GM19025 (cell line): ENCODE results near the gene TAS2R4.
A peak's percentile ranks its signal among the peaks of the same experiment; 100 is the strongest.
"Not testable (repeated sequence)": the region's sequence is repeated elsewhere in the genome, so short reads cannot be mapped to it uniquely, and the experiment has no call there.

Source experiments
- ATAC-seq: cut with Tn5 transposase; IDR thresholded peaks from one replicate; pipeline ENCODE4 v1.9.1; 2021; ENCODE audit warnings: mild to moderate bottlenecking, low read depth, moderate library complexity; ENCODE audit not compliant: unreplicated experiment

Gene TAS2R4

GRCh38 chr7:141776374-141776773 lies at the start of gene TAS2R4:
Gene TAS2R4 (plus strand): TSS chr7:141776674. CDS start chr7:141778489, 1,815 bp downstream.
- ATAC-seq, result no peak

- no peak for ATAC-seq
Measured at GRCh38 chr7:141729020-141729419, 47.5 kb upstream of the TAS2R4 start.

GRCh38 chr7:141731476-141732149 lies 44.9 kb upstream of the TAS2R4 start:
- no peak for ATAC-seq

GRCh38 chr7:141737118-141737835 lies 39.2 kb upstream of the TAS2R4 start:
- no peak for ATAC-seq

GRCh38 chr7:141737836-141738591 lies 38.5 kb upstream of the TAS2R4 start, which contains the start of gene SSBP1:
Gene SSBP1 (plus strand): TSS chr7:141738358. CDS start chr7:141739167, 809 bp downstream.
- peak; percentile 82 for ATAC-seq

GRCh38 chr7:141738592-141739013 lies 37.9 kb upstream of the TAS2R4 start:
- ATAC-seq, result no peak

- ATAC-seq, result no peak
Measured at GRCh38 chr7:141739250-141739649, 37.2 kb upstream of the TAS2R4 start.

GRCh38 chr7:141742229-141742628 lies 34.2 kb upstream of the TAS2R4 start:
- no peak for ATAC-seq

- ATAC-seq, result no peak
Measured at GRCh38 chr7:141744131-141744530, 32.3 kb upstream of the TAS2R4 start.

GRCh38 chr7:141748396-141748795 lies 28.1 kb upstream of the TAS2R4 start:
- ATAC-seq, result no peak

- not testable (repeated sequence) for ATAC-seq
Measured at GRCh38 chr7:141751904-141752303, 24.6 kb upstream of the TAS2R4 start.

GRCh38 chr7:141752634-141753033 lies 23.8 kb upstream of the TAS2R4 start:
- ATAC-seq, result no peak

- ATAC-seq, result no peak
Measured at GRCh38 chr7:141754939-141755338, 21.5 kb upstream of the TAS2R4 start.

- no peak for ATAC-seq
Measured at GRCh38 chr7:141763797-141764196, 12.7 kb upstream of the TAS2R4 start, which contains the start of gene TAS2R3. Gene TAS2R3 (plus strand): TSS chr7:141764097. CDS start chr7:141764159, 62 bp downstream.

GRCh38 chr7:141770083-141770583 lies 6.3 kb upstream of the TAS2R4 start:
- ATAC-seq, result not testable (repeated sequence)

- peak; percentile 70 for ATAC-seq
Measured at GRCh38 chr7:141785706-141786552, 9.5 kb downstream of the TAS2R4 start.

GRCh38 chr7:141788296-141788695 lies 11.8 kb downstream of the TAS2R4 start:
- no peak for ATAC-seq

GRCh38 chr7:141789917-141790316 lies 13.4 kb downstream of the TAS2R4 start, which contains the start of gene TAS2R5:
Gene TAS2R5 (plus strand): TSS chr7:141790217. CDS start chr7:141790362, 145 bp downstream.
- no peak for ATAC-seq

- ATAC-seq, result no peak
Measured at GRCh38 chr7:141792526-141792925, 16.1 kb downstream of the TAS2R4 start.

- no peak for ATAC-seq
Measured at GRCh38 chr7:141820067-141820466, 43.6 kb downstream of the TAS2R4 start.
